Epidermal melanocyte (primary cell): ENCODE results near the gene RPUSD1.
"Not testable (repeated sequence)": the region's sequence is repeated elsewhere in the genome, so short reads cannot be mapped to it uniquely, and the experiment has no call there.

ENCODE experiments used
- DNase-seq: peaks from one replicate; pipeline ENCODE4 v3.0.0; 2011; ENCODE audit warnings: low spot score; ENCODE audit not compliant: insufficient read length

The RPUSD1 gene, protein sequence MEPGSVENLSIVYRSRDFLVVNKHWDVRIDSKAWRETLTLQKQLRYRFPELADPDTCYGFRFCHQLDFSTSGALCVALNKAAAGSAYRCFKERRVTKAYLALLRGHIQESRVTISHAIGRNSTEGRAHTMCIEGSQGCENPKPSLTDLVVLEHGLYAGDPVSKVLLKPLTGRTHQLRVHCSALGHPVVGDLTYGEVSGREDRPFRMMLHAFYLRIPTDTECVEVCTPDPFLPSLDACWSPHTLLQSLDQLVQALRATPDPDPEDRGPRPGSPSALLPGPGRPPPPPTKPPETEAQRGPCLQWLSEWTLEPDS

DNA sequence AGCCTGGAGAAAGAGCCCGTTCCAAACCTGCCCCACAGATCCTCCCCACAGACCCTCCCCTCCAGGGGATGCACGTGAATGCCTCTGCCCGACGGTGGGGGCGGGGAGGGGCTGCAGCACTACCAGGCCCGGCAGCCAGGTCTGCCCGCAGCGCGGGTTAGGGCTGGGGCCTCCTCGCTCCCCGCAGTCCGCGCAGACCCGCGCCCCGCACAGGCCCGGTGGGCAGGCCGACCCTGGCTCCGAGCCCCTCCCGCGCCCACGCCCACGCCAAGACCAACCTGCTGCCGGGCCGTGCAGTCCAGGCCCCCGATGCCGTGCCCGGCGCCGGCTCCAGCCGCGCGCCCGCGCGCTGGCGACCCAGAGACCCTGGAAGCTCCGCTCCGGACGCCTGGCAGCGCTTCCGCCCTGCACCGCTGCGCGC, at the start of gene RPUSD1:
Gene RPUSD1 (minus strand): TSS at position 404 of the 421 bp plus-strand sequence. CDS start 644 bp downstream, outside the sequence.
- DNase-seq, result no peak

DNA sequence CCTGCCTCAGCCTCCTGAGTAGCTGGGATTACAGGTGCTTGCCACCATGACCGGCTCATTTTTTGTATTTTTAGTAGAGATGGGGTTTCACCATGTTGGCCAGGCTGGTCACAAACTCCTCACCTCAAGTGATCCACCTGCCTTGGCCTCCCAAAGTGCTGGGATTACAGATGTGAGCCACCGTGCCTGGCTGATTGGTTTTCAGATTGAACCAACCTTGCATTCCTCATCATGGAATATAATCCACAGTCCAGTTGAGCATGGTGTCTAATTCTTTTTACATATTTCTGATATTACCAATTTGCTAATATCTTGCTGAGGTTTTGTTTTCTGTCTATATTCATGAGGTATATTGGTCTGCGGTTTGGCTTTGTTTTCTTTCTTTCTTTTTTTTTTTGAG, 48.6 kb upstream of the RPUSD1 start:
- not testable (repeated sequence) for DNase-seq

DNA sequence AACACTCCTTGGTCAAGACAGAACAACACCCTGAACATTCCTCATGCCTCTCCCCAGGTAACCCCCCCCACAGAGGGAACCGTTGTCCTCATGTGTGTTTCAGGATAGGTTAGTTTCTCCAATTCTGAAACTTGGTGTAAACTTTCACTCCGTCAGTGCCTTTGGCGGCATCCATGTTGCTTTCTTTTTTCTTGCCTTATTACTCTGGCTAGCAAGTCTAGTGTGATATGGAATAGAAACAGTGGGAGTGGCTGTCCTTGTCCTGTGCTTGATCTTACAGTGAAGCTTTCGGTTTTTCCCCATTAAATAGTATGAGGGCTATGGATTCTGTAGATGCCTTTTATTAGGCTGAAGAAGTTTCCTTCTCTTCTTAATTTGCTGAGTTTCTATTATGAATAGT, 48.0 kb upstream of the RPUSD1 start:
- no peak for DNase-seq

DNA sequence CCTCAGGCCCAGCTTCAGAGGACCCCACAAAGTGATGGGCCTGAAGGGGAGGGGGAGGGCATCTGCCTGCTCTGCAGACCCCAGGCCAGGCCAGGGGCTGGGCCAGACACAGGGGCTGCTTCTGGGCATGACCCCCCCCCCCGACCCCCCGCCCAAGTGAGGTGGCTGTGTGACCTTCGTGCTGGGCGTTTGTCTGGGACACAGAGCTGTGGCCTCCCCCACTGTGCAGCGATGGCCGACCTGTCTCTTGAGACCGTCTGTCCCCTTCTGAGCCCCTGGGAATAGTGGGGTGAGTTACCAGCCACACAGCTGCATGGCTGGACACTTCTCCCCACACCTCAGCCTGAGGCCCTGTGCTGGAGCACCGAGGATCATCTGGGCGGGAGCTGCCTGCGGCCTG, 47.2 kb upstream of the RPUSD1 start:
- no peak for DNase-seq

DNA sequence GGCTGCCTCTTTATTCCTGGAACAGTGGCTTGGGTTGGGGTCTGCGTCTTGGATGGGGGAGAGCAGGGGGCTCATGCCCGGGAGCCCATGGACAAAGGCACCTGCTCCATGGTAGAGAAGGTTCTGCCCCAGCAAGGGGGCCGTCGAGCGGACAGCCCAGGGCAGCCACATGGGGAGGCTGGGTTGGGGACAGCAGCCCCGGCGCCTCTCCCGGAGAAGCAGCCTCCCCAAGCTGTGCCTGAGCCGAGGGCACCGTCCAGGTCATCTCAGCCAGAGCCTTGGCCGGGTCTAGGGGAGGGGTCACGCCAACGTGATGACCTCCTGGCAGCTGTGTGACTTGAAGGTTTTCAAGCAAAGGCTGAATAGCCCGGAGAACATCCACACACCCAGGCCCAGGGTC, 45.2 kb upstream of the RPUSD1 start:
- no peak for DNase-seq

DNA sequence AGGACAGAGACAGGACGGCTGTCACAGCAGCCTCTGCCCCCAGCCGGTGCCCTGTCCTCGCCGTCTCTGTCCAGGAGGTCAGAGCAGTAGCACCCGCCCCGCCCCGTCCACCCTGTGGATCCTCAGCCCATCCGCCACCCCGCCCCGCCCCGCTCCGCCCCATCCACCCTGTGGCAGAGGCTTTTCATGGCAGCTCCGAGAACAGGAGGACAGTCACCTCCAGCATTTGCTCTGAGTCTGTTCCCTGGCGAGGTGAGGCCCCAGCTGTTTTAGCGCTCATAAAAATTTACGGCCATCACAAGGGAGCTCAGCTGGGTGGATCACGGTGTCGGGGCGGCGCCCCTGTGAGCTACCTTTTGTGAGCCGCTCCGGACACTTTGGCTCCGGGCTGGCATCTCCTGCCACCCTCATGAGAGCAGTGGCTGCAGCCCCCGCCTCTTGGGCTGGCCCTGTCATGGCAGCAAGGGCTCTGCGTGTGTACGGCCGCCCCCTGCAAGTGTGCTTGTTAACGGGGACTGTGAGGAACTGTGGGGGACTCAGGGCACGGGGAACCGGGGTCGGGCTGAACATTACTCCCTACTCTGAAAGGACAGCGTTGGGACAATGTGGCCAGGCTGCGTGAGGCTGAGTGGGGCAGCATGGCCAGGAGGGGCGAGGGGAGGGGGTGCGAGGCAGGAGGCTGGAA, 44.6 kb upstream of the RPUSD1 start:
- DNase-seq, result no peak

DNA sequence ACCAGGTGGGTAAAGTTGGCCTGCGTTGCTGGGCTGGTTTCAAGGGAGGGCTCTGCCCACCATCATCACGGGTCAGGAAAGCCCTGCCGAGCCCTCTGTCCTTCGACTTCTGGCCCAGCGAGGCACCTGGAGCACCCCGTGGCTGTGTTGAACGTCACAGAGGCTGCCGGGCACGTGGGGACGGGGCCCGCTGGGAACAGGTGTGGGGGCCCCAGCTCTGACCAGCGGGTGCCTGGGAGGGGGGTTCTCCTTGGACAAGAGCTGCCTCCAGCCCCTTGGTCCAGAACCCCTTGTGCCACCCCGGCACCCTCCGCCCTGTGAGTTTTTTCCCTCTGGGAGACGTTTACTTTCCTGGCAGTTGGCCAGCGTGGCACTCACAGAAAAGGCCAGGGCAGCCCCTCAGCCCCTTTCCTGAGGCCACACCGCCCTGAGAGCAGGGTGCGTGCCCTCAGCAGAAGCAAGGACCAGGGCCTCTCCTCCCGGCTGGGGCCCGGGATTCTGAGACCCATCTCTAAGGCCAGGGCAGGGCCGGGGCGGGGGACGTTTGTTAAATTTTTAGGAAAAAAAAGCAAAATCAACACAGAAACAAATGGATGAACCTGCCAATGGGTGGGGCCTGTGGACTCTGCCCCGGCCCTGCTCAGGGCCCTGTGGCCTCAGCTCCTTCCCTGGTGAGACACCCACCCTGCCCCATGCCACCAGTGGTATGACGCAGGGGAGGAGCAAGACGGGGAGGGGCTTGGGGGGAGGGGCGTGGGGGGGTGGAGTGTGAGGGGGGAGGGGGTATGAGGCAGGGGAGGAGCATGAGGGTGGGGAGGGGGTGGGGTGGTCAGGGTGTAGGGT, 43.6 kb upstream of the RPUSD1 start:
- no peak for DNase-seq

DNA sequence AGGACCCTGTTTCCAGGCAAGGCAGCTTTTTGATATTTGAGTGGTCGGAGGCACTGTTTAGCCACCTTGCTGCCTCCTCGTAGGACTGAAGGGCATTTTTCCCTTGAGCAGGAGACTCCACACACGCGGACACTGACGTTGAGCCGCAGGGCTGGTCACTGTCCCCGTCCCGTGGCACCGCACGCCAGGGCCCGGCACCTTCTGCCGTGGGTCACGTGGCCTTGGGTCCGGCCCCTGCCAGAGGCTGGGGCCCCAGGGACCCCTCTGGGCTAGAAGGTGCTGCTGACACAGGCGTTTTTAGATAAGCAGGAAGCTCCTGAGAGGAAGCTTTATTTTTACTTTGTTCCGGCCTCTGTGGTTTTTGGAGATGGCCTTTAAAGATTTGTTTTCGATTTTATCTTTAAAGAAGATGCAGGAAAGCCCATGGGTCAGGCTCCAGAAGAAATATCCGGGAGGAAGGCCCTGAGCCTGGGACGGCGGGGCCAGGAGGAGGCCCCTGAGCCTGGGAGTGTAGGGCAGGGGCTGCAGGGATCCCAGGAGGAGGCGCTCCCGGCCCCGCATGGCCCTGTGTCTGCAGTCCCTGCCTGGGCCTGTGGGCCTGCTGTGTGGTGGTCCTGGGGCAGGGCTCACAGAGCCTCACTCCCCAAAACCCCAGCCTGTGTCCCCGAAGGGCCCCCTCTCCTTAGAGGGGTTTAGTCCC, 42.8 kb upstream of the RPUSD1 start:
- DNase-seq, result no peak

DNA sequence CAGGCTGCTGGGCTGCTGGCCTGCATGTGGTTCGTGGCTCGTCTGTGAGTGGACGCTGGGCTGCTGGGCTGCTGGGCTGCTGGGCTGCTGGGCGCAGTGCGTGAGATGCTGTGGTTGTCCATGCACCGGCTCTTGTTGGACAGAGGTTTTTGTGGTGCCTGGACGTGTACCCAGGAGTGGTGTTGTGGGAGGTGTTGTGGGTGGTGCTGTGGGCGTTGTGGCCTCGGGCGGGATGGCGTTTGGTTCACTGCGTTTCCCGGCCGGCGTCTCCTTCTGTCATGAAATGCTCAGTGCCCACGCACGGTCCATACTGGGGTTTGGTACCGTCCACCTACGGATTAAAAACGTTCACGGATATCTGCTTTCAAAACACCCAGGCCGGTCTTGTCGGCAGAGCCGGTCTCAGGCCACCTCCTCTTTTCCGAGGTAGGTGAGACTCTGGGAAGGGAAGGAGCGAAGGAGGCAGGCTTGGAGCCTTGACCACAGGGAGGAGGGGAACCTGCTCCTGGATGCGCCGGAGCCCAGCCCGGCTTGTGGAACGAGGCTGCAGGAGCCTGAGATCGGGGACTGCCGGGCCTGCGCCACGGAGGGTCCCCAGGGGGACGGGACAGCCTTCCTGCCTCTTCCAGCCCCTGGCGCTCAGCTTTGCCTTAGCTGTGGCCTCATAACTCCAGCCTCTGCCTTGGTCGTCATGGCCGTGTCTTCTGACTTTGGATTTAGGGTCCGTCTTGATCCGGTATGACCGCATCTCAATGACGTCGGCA, 42.1 kb upstream of the RPUSD1 start:
- DNase-seq, result no peak

DNA sequence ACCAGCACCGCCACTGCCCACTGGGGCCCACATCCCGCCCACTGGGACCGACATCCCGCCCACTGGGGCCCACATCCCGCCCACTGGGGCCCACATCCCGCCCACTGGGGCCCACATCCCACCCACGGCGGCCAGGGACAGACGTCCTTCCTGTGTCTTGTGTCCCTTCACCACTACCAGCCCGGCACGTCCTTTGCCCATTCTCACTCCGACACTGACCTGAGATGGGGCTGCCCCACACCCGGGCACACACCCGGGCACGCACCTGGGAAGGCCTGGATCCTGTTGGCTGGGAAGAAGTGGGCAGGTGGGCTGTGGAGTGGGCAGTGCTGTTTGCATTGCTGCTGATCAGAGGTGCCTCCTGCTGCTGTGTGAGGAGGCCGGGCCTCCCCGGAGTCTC, 40.7 kb upstream of the RPUSD1 start:
- no peak for DNase-seq

DNA sequence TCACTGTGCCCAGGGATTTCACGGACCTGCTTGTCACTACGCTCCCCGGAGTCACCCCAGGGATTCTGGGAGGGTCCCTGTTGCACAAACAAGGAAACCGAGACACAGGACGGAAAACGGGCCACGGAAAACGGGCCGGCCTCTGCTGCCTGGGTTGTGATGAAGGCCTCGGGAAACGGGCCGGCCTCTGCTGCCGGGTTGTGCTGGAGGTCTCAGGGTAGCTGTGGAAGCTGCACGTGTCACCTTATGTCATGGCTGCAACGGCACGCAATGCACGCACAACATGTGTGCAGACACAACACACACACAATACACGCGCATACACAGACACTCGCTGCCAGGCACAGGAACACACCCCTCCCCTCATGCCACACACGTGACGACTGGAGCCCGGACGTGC, 39.3 kb upstream of the RPUSD1 start:
- DNase-seq, result no peak

DNA sequence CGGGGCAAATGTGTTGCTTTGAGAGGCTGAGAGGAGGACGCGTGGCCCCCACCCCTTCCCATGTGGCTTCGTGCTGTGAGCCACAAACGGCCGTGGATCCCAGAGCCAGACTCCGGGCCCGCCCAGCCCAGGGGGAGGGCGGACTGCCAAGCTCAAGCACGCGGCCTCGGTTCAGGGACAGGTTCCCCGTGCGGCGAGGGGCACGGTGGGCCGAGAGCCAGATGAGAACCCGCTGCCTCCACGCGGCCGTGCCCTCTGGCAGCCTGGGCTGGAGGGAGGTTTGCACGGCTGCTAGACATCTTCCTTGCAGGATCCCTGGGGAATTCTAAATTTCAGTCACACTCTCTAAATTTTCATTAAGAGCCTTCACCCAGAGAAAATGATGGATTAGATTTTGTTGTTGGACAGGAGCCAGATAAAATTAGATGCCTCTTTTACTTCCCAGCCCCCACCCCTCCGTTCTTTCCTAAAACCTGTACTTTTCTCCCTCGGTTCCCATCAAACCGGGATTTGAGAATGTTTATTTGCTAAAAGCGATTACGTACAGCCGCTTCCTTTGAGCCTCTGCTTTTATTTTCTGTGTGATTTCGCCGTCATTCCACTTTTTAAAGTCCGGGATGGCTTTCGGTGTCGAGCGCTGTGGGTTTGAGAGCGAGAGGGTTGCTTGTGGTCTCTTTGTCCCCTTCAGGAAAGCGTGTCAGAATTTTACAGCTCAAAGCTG, 37.3 kb upstream of the RPUSD1 start:
- no peak for DNase-seq

DNA sequence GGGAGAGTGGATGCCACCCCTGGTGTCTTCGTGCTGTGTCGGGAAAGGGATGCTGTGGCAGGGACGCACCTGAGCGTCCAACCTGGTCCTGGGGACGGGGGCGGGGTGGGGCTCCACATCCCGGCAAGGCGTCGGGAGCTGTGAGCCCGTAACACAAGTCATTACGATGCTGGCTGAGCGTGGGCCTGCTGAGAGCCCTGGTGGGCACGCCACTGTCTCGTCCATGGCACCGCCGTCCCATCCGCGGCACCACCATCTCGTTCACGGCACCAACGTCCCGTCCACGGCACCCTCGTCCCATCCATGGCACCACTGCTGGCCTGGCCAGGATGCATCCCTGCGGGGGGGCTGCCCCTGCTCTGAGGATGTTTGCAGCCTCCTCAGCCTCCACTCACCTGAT, 36.4 kb upstream of the RPUSD1 start:
- no peak for DNase-seq

DNA sequence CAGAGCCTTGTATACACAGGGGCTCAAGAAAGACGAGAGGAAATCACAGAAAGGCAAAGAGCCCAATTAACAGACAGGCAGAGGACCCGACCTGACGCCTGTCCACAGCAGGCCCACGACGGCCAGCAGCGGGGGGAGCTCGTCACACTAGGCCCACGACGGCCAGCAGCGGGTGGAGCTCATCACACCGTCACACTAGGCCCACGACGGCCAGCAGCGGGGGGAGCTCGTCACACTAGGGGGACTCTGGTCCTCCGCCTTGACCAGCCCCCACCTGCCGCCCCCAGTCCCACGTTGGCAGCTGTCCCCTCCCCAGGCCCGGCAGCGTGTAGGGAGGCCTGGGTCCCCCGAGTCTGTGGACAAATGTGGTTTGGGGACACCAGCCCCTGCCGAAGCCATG, 36.0 kb upstream of the RPUSD1 start:
- no peak for DNase-seq

DNA sequence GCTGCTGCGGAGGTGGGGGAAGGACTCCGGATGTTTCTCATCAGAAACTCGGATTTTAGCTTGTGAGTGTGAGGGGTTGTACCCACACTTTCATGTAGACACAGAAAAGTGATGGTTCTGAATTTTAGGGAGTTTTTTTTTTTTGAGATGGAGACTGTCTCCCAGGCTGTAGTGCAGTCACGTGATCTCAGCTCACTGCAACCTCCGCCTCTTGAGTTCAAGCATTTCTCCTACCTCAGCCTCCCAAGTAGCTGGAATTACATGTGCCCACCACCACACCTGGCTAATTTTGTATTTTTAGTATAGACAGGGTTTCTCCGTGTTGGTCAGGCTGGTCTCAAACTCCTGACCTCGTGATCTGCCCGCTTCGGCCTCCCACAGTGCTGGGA, 34.7 kb upstream of the RPUSD1 start:
- DNase-seq, result no peak

DNA sequence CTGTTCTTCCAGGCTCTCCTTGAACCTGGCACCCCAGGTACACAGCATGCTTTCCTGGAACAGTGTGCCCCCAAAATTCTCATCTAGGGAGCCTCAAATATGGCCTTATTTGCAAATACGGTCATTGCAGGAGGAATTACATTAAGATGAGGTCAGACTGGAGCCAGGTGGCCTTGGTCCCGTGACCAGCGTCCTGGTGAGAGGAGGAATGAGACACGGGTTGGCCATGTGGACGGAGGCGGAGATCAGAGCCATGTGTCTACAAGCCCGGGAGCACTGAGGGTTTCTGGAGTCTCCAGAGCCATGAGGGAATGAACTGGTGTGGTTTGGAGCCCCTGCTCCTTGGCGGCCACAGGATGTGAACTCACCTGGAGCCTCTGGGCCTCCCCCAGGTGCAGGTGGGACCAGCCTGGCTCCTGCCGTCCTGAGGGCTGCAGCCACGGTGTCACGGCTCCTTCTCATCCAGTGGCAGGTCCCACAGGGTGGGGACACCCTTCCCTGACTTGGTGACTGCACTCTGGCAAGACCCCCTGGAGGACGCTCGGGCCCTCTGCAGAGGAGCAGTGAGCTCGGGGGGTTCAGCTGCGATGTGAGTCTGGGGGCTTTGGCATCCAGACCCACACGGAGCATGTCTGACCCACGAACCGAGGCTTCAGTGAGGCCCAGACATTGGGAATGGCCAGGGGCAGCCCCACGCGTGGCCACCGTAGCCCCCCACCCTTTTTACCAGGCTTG, 34.2 kb upstream of the RPUSD1 start:
- DNase-seq, result no peak

DNA sequence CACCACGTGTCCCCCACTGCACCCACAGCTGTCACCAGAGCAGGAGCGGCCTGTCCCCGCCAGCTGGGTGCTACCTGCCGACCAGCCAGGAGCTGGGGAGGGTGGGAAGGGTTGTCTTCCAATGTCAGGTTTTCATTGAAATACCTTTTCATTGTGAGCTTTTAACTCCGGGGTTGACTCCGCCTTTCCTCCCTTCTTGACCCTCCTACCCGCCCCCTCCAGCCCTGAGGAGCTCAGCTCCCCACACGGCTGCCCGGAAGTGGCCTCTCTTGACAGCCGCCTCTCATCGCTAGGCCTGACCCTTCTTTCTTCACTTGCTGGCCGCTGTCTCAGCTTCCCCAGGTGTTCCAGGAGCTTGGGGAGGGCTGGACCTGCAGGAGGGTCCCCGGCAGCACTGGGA, 33.6 kb upstream of the RPUSD1 start:
- no peak for DNase-seq

DNA sequence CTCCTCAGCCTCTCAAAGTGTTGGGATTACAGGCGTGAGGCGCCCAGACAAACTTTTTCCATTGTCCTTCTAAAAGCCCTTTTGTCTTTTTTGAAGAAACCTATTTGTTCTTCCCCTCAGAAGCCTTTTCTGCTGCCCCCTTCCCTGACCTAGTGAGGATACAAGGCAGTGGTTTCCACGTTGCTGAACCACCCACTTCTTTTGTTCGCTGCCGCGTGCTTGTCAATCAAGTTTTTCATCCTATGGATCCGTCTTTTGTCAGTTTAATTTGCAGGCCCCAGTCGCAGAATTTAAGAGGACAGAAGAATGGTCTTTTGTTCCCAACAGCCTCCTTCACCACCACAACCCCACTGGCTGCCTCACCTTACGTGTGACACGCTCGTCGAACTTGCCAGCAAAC, 32.6 kb upstream of the RPUSD1 start:
- DNase-seq, result no peak

DNA sequence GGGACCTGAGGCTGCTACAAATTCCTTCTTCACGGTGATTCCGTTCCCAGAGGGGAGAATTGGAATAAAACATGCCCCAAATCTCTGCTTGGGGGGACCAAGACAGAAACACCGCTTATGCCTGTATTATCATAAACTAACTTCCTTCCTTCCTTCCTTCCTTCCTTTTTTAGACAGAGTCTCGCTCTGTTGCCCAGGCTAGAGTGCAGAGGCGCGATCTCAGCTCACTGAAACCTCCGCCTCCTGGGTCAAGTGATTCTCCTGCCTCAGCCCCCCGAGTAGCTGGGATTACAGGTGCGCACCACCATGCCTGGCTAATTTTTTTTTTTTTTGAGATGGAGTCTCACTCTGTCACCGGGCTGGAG, 31.8 kb upstream of the RPUSD1 start:
- not testable (repeated sequence) for DNase-seq
